ENCODE measurements around the gene DDX50.

The DDX50 gene

DNA sequence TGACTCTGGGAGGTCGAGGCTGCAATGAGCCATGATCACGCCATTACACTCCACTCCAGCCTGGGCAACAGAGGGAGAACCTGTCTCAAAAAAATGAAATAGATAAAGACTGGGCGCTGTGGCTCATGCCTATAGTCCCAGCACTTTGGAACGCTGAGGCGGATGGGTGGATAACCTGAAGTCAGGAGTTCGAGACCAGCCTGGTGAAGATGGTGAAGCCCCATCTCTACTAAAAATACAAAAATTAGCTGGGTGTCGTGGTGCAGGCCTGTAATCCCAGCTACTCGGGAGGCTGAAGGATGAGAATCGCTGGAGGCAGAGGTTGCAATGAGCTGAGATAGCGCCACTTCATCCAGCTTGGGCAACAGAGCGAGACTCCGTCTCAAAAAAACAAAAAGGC is 53.8 kb downstream of the DDX50 start:
- TF ChIP-seq CEBPB (IDR thresholded peaks at IDR 0.05) (no peak), TCF12 (IDR thresholded peaks at IDR 0.05; ENCODE audit: low read depth) (no peak), EP300 (IDR thresholded peaks at IDR 0.05; ENCODE audit: borderline replicate concordance) (no peak), ZBTB7A (IDR thresholded peaks at IDR 0.05; ENCODE audit: low read depth) (no peak), NFIC (IDR thresholded peaks at IDR 0.05) (no peak), TAF1 (IDR thresholded peaks at IDR 0.05; ENCODE audit: low read depth) (no peak), RAD21 (IDR thresholded peaks at IDR 0.05; ENCODE audit: low read depth) (no peak), FOXM1 (IDR thresholded peaks at IDR 0.05; ENCODE audit: borderline replicate concordance, low read depth) (no peak), CREB1 (IDR thresholded peaks at IDR 0.05; ENCODE audit: low read depth) (no peak), YY1 (IDR thresholded peaks at IDR 0.05; ENCODE audit: low read depth) (no peak), TEAD4 (IDR thresholded peaks at IDR 0.05) (no peak), EGR1 (IDR thresholded peaks at IDR 0.05) (no peak)
- TF ChIP-seq, protein P1, sequence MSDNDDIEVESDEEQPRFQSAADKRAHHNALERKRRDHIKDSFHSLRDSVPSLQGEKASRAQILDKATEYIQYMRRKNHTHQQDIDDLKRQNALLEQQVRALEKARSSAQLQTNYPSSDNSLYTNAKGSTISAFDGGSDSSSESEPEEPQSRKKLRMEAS (IDR thresholded peaks at IDR 0.05) = no peak
- TF ChIP-seq, protein P2, sequence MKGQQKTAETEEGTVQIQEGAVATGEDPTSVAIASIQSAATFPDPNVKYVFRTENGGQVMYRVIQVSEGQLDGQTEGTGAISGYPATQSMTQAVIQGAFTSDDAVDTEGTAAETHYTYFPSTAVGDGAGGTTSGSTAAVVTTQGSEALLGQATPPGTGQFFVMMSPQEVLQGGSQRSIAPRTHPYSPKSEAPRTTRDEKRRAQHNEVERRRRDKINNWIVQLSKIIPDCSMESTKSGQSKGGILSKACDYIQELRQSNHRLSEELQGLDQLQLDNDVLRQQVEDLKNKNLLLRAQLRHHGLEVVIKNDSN (IDR thresholded peaks at IDR 0.05) = no peak
- TF ChIP-seq, protein P3, sequence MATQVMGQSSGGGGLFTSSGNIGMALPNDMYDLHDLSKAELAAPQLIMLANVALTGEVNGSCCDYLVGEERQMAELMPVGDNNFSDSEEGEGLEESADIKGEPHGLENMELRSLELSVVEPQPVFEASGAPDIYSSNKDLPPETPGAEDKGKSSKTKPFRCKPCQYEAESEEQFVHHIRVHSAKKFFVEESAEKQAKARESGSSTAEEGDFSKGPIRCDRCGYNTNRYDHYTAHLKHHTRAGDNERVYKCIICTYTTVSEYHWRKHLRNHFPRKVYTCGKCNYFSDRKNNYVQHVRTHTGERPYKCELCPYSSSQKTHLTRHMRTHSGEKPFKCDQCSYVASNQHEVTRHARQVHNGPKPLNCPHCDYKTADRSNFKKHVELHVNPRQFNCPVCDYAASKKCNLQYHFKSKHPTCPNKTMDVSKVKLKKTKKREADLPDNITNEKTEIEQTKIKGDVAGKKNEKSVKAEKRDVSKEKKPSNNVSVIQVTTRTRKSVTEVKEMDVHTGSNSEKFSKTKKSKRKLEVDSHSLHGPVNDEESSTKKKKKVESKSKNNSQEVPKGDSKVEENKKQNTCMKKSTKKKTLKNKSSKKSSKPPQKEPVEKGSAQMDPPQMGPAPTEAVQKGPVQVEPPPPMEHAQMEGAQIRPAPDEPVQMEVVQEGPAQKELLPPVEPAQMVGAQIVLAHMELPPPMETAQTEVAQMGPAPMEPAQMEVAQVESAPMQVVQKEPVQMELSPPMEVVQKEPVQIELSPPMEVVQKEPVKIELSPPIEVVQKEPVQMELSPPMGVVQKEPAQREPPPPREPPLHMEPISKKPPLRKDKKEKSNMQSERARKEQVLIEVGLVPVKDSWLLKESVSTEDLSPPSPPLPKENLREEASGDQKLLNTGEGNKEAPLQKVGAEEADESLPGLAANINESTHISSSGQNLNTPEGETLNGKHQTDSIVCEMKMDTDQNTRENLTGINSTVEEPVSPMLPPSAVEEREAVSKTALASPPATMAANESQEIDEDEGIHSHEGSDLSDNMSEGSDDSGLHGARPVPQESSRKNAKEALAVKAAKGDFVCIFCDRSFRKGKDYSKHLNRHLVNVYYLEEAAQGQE (IDR thresholded peaks at IDR 0.05; ENCODE audit: low read depth) = no peak

DNA sequence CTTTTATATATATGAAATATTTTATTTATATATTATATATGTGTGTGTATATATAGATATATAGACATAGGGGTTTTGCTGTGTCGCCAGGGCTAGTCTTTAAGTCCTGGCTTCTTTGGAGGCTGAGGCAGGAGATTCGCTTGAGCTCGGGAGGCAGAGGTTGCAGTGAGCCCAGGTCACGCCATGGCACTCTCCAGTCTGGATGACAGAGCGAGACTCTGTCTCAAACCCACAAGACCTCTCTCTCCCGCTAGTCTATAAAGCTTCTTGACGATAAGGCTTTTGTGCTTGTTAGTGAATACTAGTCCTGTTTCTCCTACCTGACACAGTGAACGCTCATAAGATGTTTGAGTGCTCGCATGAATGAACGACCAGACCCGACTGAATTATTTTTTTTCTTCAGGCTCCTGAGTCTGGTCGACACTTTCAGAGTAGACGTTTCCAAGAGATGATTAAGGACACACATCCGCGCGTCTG is 54.3 kb downstream of the DDX50 start:
- TF ChIP-seq, protein P2 (IDR thresholded peaks at IDR 0.05) = no peak
- TF ChIP-seq, protein P3 (IDR thresholded peaks at IDR 0.05; ENCODE audit: low read depth) = no peak
- TF ChIP-seq NFIC (IDR thresholded peaks at IDR 0.05) (no peak), TEAD4 (IDR thresholded peaks at IDR 0.05) (no peak), RAD21 (IDR thresholded peaks at IDR 0.05; ENCODE audit: low read depth) (no peak), ZBTB7A (IDR thresholded peaks at IDR 0.05; ENCODE audit: low read depth) (no peak), TCF12 (IDR thresholded peaks at IDR 0.05; ENCODE audit: low read depth) (no peak), EGR1 (IDR thresholded peaks at IDR 0.05) (no peak), CREB1 (IDR thresholded peaks at IDR 0.05; ENCODE audit: low read depth) (no peak), YY1 (IDR thresholded peaks at IDR 0.05; ENCODE audit: low read depth) (no peak), EP300 (IDR thresholded peaks at IDR 0.05; ENCODE audit: borderline replicate concordance) (no peak), FOXM1 (IDR thresholded peaks at IDR 0.05; ENCODE audit: borderline replicate concordance, low read depth) (no peak), CEBPB (IDR thresholded peaks at IDR 0.05) (no peak), TAF1 (IDR thresholded peaks at IDR 0.05; ENCODE audit: low read depth) (no peak)
- TF ChIP-seq, protein P1 (IDR thresholded peaks at IDR 0.05) = no peak

DNA sequence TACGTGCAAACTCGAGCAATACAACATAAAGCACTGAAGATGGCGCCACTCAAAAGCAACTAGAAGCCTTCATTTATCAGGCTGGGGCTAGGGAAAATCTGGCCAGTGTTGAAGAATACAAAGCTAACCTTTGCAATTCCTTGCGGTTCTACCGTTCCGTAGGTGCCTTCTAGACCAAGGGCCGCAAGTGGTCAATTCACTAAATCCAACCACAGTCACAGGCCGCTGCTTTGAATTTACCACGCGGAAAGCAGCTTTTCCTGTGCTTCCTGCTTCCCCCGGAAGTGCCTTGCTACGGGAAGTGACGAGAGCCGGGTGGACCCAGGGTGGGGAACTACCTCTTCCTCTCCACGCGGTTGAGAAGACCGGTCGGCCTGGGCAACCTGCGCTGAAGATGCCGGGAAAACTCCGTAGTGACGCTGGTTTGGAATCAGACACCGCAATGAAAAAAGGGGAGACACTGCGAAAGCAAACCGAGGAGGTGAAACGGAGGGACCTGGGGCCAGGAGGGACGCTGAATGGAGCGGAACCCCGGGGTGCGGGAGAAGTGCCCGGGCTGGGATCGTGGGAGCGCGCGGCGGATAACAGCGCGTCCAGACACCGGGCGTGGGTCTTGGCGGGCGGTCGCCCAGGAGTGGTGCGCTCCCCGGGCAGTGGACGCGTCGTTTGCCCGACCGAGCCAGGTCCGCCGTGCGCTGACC is 54.9 kb downstream of the DDX50 start, which contains the start of gene DDX21:
Gene DDX21 (plus strand): TSS at position 339 of the 701 bp plus-strand sequence. CDS start 56 bp downstream, at position 395.
- TF ChIP-seq TAF1 (IDR thresholded peaks at IDR 0.05; ENCODE audit: low read depth) (peak; percentile 87), CEBPB (IDR thresholded peaks at IDR 0.05) (no peak), RAD21 (IDR thresholded peaks at IDR 0.05; ENCODE audit: low read depth) (no peak; the same call in 1 of the 2 replicates), YY1 (IDR thresholded peaks at IDR 0.05; ENCODE audit: low read depth) (peak; percentile 78), EGR1 (IDR thresholded peaks at IDR 0.05) (no peak; the same call in 1 of the 2 replicates), ZBTB7A (IDR thresholded peaks at IDR 0.05; ENCODE audit: low read depth) (no peak), EP300 (IDR thresholded peaks at IDR 0.05; ENCODE audit: borderline replicate concordance) (no peak), TCF12 (IDR thresholded peaks at IDR 0.05; ENCODE audit: low read depth) (peak; percentile 60), CREB1 (IDR thresholded peaks at IDR 0.05; ENCODE audit: low read depth) (peak; percentile 82; the same call in 1 of the 2 replicates), TEAD4 (IDR thresholded peaks at IDR 0.05) (0 out of 2 replicates have a peak, but pooled peaks have one; percentile 2), FOXM1 (IDR thresholded peaks at IDR 0.05; ENCODE audit: borderline replicate concordance, low read depth) (peak; percentile 31; the same call in 1 of the 2 replicates), NFIC (IDR thresholded peaks at IDR 0.05) (peak; percentile 22)
- TF ChIP-seq, protein P1 (IDR thresholded peaks at IDR 0.05) = peak; percentile 95
- TF ChIP-seq, protein P2 (IDR thresholded peaks at IDR 0.05) = peak; percentile 44; the same call in 1 of the 2 replicates
- TF ChIP-seq, protein P3 (IDR thresholded peaks at IDR 0.05; ENCODE audit: low read depth) = no peak
